Measurements from ENCODE around the gene PARD3.

The PARD3 gene

DNA sequence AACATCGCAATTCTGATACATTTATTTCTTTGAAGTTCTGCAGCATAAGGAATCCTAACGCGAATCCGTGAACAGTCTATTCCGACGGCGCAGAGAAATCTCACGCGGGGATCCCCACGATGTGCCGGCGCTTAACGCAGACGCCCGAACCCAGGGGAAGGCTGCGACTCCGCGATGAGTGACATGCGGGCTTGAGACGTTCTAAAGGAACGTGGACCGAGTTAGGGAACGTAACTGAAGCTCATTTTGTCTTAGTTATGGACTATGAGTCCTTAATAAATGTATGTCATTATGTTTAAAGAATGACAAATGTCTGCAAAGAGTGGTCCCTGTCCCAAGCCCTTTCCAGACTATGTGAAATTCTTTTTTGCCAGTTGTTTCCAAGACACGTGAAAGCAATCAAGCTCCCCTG, 995 bp upstream of the PARD3 start:
- DNase-seq (ENCODE audit: low read depth): no peak
- peak overlapping the region; percentile 84 for H3K4me3 ChIP-seq (ENCODE audit: low read depth, low read length)
- TF ChIP-seq CTCF (IDR thresholded peaks at IDR 0.05; ENCODE audit: low read depth, low read length, missing control alignments): no peak
- in situ Hi-C loops (cut with HindIII; ENCODE audit: low sequenced_read_pairs): no loop called here

DNA sequence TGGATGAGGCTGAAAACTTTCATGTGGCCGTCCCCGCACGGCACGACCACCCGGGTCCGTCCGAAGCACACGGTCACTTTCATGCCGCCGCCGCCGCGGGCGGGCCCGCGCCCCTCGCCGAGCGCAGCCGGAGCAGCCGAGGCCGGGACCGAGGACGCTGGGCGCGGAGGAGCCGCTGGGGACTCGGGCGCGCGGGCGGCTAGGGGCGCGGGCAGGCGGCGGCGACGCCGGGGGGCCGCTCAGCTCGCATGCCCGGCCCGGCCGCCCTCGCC, 247 bp downstream of the PARD3 start:
- H3K4me3 ChIP-seq (ENCODE audit: low read depth, low read length): peak overlapping the region; percentile 84
- DNase-seq (ENCODE audit: low read depth): no peak
- TF ChIP-seq CTCF (IDR thresholded peaks at IDR 0.05; ENCODE audit: low read depth, low read length, missing control alignments): no peak
- in situ Hi-C loops (cut with HindIII; ENCODE audit: low sequenced_read_pairs): no loop called here

DNA sequence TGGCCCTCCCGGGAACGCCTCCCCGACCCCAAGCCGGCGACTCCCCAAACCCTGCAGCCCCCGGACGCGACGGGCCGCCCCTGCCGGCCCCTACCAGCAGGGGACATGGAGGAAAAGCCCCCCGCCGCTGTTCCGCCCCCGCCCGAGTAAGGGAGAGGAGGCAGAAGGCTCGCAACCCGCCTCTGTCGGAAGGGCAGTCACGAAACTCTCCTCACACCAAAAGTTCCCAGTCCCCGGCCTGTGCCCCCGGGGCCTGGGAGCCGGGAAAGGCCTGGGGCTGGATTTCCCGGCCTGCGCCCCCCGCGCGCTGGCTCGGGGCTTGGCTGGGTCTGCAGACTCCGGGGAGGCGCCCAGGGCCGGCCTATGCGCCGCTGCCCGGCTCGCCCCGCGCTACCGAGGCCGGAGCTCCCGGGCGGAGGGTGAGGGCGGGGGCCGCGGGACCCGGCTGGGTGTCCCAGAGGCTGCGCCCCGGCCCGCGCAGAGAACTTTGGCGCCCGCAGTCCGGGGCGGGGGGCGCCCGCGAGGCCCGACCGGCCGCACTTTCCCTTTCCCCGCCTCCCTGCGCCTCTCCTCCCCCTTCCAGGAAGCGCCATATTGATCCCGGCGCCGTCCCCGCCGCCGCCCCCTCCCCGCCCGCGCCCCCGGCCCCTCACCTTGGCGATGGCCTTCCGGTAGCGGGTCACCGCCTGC, 728 bp downstream of the PARD3 start:
- TF ChIP-seq CTCF (IDR thresholded peaks at IDR 0.05; ENCODE audit: low read depth, low read length, missing control alignments): no peak
- peak overlapping the region; percentile 84 for H3K4me3 ChIP-seq (ENCODE audit: low read depth, low read length)
- DNase-seq (ENCODE audit: low read depth): no peak
- in situ Hi-C loops (cut with HindIII; ENCODE audit: low sequenced_read_pairs): no loop called here

DNA sequence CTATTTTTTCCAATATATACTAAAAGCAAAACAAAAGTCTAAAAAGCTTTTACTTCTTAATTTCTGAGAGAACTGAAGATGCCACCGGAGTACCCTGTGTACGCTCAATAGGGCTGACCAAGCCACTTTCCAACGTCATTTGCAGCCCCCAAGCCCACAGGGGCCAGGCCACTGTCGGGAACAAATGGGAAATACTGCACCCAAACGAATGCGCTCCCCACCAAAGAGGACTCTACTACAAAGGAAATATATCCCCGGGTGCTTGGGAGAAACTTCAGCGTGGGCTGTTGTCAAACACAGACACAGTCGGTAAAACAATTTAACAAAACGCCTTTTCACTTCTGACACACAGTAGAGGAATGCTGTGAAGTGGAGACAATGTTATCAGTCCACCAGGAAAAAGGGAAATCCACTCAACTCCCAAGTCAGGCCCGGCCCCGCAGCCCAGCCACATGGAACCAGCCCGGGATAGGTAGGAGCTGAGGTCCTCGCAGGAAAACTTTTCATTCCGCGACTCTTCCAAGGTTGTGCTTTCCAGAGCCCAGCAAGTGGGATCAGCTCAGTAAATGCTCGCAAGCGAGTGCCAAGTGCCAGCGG, 1.4 kb downstream of the PARD3 start:
- TF ChIP-seq CTCF (IDR thresholded peaks at IDR 0.05; ENCODE audit: low read depth, low read length, missing control alignments): no peak
- DNase-seq (ENCODE audit: low read depth): peak; percentile 19
- H3K4me3 ChIP-seq (ENCODE audit: low read depth, low read length): peak overlapping the region; percentile 84
- in situ Hi-C loops (cut with HindIII; ENCODE audit: low sequenced_read_pairs): no loop called here

GRCh38 chr10:34812771-34813170, 2.3 kb downstream of the PARD3 start:
- in situ Hi-C loops (cut with HindIII; ENCODE audit: low sequenced_read_pairs): no loop called here
- H3K4me3 ChIP-seq (ENCODE audit: low read depth, low read length): peak overlapping the region; percentile 84

GRCh38 chr10:34811968-34812514, 3.1 kb downstream of the PARD3 start:
- in situ Hi-C loops (cut with HindIII; ENCODE audit: low sequenced_read_pairs): no loop called here
- peak; percentile 28 for DNase-seq (ENCODE audit: low read depth)
- no peak overlapping the region for H3K4me3 ChIP-seq (ENCODE audit: low read depth, low read length)
- no peak for TF ChIP-seq CTCF (IDR thresholded peaks at IDR 0.05; ENCODE audit: low read depth, low read length, missing control alignments)

More at GRCh38 chr10:34812771-34813170, 2.3 kb downstream of the PARD3 start:
- no peak for TF ChIP-seq CTCF (IDR thresholded peaks at IDR 0.05; ENCODE audit: low read depth, low read length, missing control alignments)
- no peak for DNase-seq (ENCODE audit: low read depth)
